HEK293 (cell line): ENCODE data around the gene CFAP58.
A peak's percentile ranks its signal among the peaks of the same experiment; 100 is the strongest.

ENCODE experiments used
- CTCF ChIA-PET: fragments of 350-600 bp; formaldehyde crosslinking; extraction: SDS; loops from one replicate; lab custom pipeline; 2021; ENCODE audit warnings: antibody characterized with exemption; lab: Yijun Ruan, JAX
- POLR2A ChIA-PET: fragments of 300-600 bp; formaldehyde crosslinking; extraction: SDS; loops from one replicate; lab custom pipeline; 2020; ENCODE audit warnings: antibody characterized with exemption, inconsistent platforms; lab: Yijun Ruan, JAX
- H3K27ac ChIP-seq: fragments of 200-500 bp; sonication (Bioruptor generic); 2 replicates; pipeline ENCODE4 v1.5.1; 2014; ENCODE audit warnings: low read depth, low read length, control low read depth, inconsistent platforms; ENCODE audit errors: extremely low read depth
- H3K36me3 ChIP-seq, 2 experiments: fragments of 200-500 bp in 1 of 2; sonication (Bioruptor generic) in 1 of 2; 1 replicate in 1 of 2; 2 replicates in 1 of 2; pipeline ENCODE4 v1.5.1; 2014 to 2017; ENCODE audit warnings: inconsistent platforms in 2 of 2, low read length in 2 of 2; ENCODE audit not compliant: control insufficient read depth in 2 of 2, insufficient read depth in 1 of 2
- H3K4me1 ChIP-seq: fragments of 200-500 bp; sonication (Bioruptor generic); 2 replicates; pipeline ENCODE4 v1.5.1; 2014; ENCODE audit warnings: mild to moderate bottlenecking, low read length, inconsistent platforms; ENCODE audit not compliant: control insufficient read depth, insufficient read depth
- H3K4me3 ChIP-seq: 2 replicates; pipeline ENCODE4 v1.5.1; 2011; ENCODE audit warnings: low read depth, mild to moderate bottlenecking, control low read depth, low read length, moderate library complexity
- H3K9me3 ChIP-seq: fragments of 200-500 bp; sonication (Bioruptor generic); 2 replicates; pipeline ENCODE4 v1.5.1; 2014; ENCODE audit warnings: low read depth, low read length, inconsistent platforms; ENCODE audit not compliant: control insufficient read depth, insufficient read depth
- KLF1 ChIP-seq: fragments of 450-650 bp; formaldehyde crosslinking; IDR thresholded peaks from 2 replicates; pipeline ENCODE4 v1.5.1; 2016; ENCODE audit warnings: missing biosample characterization, missing genetic modification characterization
- SCRT2 ChIP-seq: fragments of 450-650 bp; formaldehyde crosslinking; IDR thresholded peaks from 2 replicates; pipeline ENCODE4 v1.5.1; 2016; ENCODE audit warnings: missing biosample characterization, missing genetic modification characterization
- ZBTB17 ChIP-seq: fragments of 450-650 bp; formaldehyde crosslinking; IDR thresholded peaks from 2 replicates; pipeline ENCODE4 v1.5.1; 2016; ENCODE audit warnings: missing biosample characterization, missing genetic modification characterization
- ZFP69B ChIP-seq: fragments of 450-650 bp; formaldehyde crosslinking; IDR thresholded peaks from 2 replicates; pipeline ENCODE4 v1.5.1; 2016; ENCODE audit warnings: missing biosample characterization, missing genetic modification characterization
- ZNF155 ChIP-seq: fragments of 450-650 bp; formaldehyde crosslinking; IDR thresholded peaks from 2 replicates; pipeline ENCODE4 v1.5.1; 2016; ENCODE audit warnings: missing biosample characterization, missing genetic modification characterization
- ZNF174 ChIP-seq: fragments of 450-650 bp; formaldehyde crosslinking; IDR thresholded peaks from 2 replicates; pipeline ENCODE4 v1.5.0; 2017; ENCODE audit warnings: missing biosample characterization, mild to moderate bottlenecking, missing genetic modification characterization
- ZNF175 ChIP-seq: fragments of 450-650 bp; formaldehyde crosslinking; IDR thresholded peaks from 2 replicates; pipeline ENCODE4 v1.5.1; 2016; ENCODE audit warnings: missing biosample characterization, missing genetic modification characterization
- ZNF223 ChIP-seq: fragments of 450-650 bp; formaldehyde crosslinking; IDR thresholded peaks from 2 replicates; pipeline ENCODE4 v1.5.1; 2016; ENCODE audit warnings: missing biosample characterization, missing genetic modification characterization
- ZNF23 ChIP-seq: fragments of 450-650 bp; formaldehyde crosslinking; IDR thresholded peaks from 2 replicates; pipeline ENCODE4 v1.5.1; 2016; ENCODE audit warnings: missing biosample characterization, missing genetic modification characterization, borderline replicate concordance
- ZNF24 ChIP-seq: fragments of 450-650 bp; formaldehyde crosslinking; IDR thresholded peaks from 2 replicates; pipeline ENCODE4 v1.5.1; 2016; ENCODE audit warnings: missing biosample characterization, missing genetic modification characterization
- ZNF488 ChIP-seq: fragments of 450-650 bp; formaldehyde crosslinking; IDR thresholded peaks from 2 replicates; pipeline ENCODE4 v1.5.1; 2016; ENCODE audit warnings: missing biosample characterization, missing genetic modification characterization
- ZNF555 ChIP-seq: fragments of 450-650 bp; formaldehyde crosslinking; conservative IDR thresholded peaks from 2 replicates; pipeline ENCODE4 v1.5.1; 2017; ENCODE audit warnings: missing biosample characterization, mild to moderate bottlenecking, missing genetic modification characterization, inconsistent platforms
- ZNF677 ChIP-seq: fragments of 450-650 bp; IDR thresholded peaks from 2 replicates; pipeline ENCODE4 v1.5.0; 2018; ENCODE audit warnings: missing biosample characterization, mild to moderate bottlenecking, missing genetic modification characterization, moderate library complexity
- ZNF704 ChIP-seq: fragments of 450-650 bp; formaldehyde crosslinking; IDR thresholded peaks from 2 replicates; pipeline ENCODE4 v1.5.1; 2016; ENCODE audit warnings: missing biosample characterization, missing genetic modification characterization
- TF ChIP-seq, protein P1 (sequence below): fragments of 450-650 bp; formaldehyde crosslinking; IDR thresholded peaks from 2 replicates; pipeline ENCODE4 v1.5.1; 2016; ENCODE audit warnings: missing biosample characterization, missing genetic modification characterization
- TF ChIP-seq, protein P2 (sequence below): fragments of 450-650 bp; formaldehyde crosslinking; IDR thresholded peaks from 2 replicates; pipeline ENCODE4 v1.5.1; 2017; ENCODE audit warnings: missing biosample characterization, missing genetic modification characterization

The CFAP58 gene

DNA sequence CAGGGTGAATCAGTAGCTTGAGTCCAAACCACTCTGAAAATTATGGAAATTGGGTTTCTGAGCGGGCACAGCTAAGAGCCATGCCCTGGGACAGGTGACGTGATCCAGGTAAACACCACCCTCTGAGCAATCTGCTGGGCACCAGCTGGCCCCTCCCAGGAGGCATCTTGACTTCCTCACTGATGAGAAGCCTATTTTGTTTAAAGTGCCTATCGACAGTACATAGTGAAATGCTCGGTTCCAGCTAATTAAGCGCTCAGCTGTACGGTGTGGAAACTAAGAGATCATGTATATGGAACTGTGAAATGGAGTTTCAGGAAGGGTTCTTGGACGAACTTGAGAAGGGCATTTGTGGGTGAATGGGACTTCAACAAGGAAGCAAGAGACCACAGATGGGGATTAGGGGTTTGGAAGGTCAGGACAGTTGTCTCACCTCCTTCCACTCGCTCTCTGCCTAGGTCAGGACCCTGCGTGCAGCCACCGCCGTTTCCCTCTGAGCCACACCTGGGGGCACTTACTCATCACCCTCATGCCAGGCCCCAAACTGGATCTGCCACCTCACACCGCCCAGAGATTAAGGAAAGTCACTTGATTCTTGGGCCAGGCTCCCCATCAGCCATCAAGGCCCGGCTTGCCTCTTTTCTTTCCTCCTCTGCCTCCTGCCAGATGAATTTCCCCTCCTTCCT is 18.5 kb upstream of the CFAP58 start (continued):
- TF ChIP-seq ZNF155 (tag by site-specific recombination) (no peak), ZNF677 (tag by site-specific recombination) (no peak), ZNF555 (tag by site-specific recombination) (no peak), KLF1 (tag by site-specific recombination) (no peak)

GRCh38 chr10:104336821-104337467 is 16.7 kb upstream of the CFAP58 start:
- ChIA-PET POLR2A (interaction anchor here (1.1 to 2.0 kb wide), 4 partner anchors 7 to 17 kb away, joined by 3 to 11 read pairs (median 5); partner anchors contain the start of gene CFAP58), CTCF (interaction anchor here (0.7 to 2.8 kb wide), 9 partner anchors 10 to 624 kb away, joined by 3 to 13 read pairs (median 5); partner anchors contain the start of gene CFAP58)
- Histone ChIP-seq H3K36me3 (no peaks in the 10 kb centered on the region), H3K4me1 (peaks cover 20% of the 10 kb centered on the region), H3K9me3 (no peaks in the 10 kb centered on the region), H3K4me3 (peak overlapping the region; percentile 84), H3K27ac (no peak overlapping the region; the same call in 1 of the 2 replicates)
- TF ChIP-seq ZBTB17 (tag by site-specific recombination) (peak; percentile 56), SCRT2 (tag by site-specific recombination) (0 out of 2 replicates have a peak, but pooled peaks have one; percentile 15), ZNF24 (tag by site-specific recombination) (no peak)
- TF ChIP-seq, protein P1, sequence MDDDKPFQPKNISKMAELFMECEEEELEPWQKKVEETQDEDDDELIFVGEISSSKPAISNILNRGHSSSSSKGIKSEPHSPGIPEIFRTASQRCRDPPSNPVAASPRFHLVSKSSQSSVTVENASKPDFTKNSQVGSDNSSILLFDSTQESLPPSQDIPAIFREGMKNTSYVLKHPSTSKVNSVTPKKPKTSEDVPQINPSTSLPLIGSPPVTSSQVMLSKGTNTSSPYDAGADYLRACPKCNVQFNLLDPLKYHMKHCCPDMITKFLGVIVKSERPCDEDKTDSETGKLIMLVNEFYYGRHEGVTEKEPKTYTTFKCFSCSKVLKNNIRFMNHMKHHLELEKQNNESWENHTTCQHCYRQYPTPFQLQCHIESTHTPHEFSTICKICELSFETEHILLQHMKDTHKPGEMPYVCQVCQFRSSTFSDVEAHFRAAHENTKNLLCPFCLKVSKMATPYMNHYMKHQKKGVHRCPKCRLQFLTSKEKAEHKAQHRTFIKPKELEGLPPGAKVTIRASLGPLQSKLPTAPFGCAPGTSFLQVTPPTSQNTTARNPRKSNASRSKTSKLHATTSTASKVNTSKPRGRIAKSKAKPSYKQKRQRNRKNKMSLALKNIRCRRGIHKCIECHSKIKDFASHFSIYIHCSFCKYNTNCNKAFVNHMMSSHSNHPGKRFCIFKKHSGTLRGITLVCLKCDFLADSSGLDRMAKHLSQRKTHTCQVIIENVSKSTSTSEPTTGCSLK (tag by site-specific recombination), result no peak
- TF ChIP-seq, protein P2, sequence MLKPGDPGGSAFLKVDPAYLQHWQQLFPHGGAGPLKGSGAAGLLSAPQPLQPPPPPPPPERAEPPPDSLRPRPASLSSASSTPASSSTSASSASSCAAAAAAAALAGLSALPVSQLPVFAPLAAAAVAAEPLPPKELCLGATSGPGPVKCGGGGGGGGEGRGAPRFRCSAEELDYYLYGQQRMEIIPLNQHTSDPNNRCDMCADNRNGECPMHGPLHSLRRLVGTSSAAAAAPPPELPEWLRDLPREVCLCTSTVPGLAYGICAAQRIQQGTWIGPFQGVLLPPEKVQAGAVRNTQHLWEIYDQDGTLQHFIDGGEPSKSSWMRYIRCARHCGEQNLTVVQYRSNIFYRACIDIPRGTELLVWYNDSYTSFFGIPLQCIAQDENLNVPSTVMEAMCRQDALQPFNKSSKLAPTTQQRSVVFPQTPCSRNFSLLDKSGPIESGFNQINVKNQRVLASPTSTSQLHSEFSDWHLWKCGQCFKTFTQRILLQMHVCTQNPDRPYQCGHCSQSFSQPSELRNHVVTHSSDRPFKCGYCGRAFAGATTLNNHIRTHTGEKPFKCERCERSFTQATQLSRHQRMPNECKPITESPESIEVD (tag by site-specific recombination), result peak; percentile 34

GRCh38 chr10:104337521-104337984 is 16.1 kb upstream of the CFAP58 start:
- Histone ChIP-seq H3K27ac (peak overlapping the region; percentile 98), H3K9me3 (no peaks in the 10 kb centered on the region)
- TF ChIP-seq ZNF23 (tag by site-specific recombination) (no peak), ZNF223 (tag by site-specific recombination) (no peak), ZNF174 (tag by site-specific recombination) (no peak), ZNF704 (tag by site-specific recombination) (no peak), ZFP69B (tag by site-specific recombination) (0 out of 2 replicates have a peak, but pooled peaks have one; percentile 16), ZNF488 (tag by site-specific recombination) (no peak), ZNF175 (no peak)
- TF ChIP-seq, all 188 proteins: peak for 1
- peaks cover 15% of the 10 kb centered on the region for H3K4me1 ChIP-seq
- no peaks in the 10 kb centered on the region for H3K36me3 ChIP-seq
- H3K4me3 ChIP-seq, result peak overlapping the region; percentile 84
- POLR2A ChIA-PET, result interaction anchor here (1.1 to 2.0 kb wide), 8 partner anchors 8 to 68 kb away, joined by 3 to 11 read pairs (median 5); partner anchors contain the start of genes CFAP58 and GSTO2
- CTCF ChIA-PET, result interaction anchor here (0.6 to 2.8 kb wide), 11 partner anchors 10 to 625 kb away, joined by 3 to 19 read pairs (median 6); partner anchors contain the start of gene CFAP58
